HG02763 (cell line): Measurements from ENCODE around the gene HMOX1.
"Not testable (repeated sequence)": the region's sequence is repeated elsewhere in the genome, so short reads cannot be mapped to it uniquely, and the experiment has no call there.

Experiments
- ATAC-seq: cut with Tn5 transposase; IDR thresholded peaks from one replicate; pipeline ENCODE4 v1.9.1; 2021; ENCODE audit warnings: mild to moderate bottlenecking, moderate library complexity; ENCODE audit not compliant: unreplicated experiment

HMOX1 gene

DNA sequence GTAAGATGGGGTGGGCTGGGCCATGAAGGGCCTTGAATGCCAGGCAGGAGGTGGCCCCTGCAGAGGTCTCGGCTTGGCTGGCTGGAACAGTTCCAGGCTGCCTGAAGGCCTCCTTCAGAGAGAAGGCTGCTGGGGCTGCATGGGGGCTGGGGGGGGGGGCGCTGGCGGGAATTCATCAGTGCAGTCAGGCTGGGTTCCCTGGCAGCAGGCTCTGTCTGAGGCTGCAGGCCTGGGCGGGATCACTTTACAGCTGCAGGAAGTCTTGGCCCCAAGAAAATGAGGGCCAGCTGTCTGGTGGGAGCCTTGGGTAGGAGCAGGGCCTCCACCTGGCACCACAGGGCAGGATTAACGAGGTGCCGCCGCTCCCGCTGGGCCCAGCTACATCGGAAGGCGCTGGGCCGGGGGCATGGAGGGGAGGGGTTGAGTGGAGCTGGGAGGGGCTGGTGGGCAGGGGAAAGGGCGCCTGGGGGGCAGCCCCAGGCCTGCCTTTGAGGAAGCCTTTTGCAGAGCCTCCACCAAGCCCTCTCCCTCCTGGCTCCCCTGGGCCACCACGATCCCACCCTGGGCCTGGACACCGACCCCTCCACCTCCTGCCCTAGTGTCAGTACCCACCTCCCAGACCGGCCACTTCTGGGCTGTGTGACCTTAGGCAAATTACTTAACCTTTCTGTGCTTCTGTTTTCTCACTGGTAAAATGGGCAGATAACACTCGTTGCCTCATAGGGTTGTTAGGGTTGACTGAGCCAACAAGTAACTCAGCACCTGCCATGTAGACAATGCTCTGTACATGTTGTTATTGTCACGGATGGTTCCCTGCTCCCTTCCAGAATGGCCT is 31.0 kb upstream of the HMOX1 start:
- no peak for ATAC-seq

DNA sequence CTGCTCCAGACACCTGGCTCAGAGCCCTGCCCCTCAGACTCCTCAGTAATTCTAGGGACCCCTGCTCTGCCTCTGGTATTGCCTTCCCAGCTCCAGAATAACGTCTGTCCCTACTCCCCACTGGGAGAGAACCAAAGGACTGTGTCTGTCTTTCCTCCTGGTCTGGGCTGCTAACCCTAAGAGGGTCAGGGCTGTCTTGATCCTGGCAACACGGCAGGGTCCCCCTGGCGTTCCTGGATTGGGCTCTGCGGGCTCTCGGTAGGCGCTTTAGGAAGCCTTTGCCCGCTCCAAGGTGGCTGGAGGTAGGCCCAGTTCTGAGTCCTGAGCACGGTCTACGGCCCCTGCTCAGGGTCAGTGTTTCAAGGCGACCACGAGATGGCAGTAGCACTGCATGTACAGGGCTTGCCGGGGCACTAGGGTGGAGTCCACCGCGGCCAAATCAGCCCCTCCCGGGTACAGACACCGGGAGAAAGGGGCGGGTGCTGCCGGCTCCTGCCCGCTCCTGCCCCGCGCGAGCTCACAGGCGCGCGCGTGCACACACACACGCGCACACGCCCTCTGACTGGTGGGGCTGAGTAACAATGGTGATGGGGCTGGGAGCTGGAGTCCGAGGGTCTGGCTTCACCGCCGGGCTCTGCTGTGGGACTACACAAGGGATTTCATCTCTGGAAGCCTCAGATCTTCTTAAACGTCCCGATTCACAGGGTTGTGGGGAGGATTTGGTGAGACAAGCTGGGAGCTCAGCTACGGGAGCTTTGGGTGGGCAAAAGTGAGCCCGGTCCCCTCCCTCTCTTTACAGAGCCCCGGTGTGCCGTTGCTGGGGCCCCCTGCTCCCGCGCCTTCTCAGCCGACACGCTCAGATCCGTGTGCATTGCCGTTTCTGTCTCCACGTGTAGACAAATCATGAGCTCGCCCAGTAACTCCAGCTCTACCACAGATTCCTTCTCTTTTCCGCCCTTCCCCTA is 30.1 kb upstream of the HMOX1 start:
- ATAC-seq = peak; percentile 71

DNA sequence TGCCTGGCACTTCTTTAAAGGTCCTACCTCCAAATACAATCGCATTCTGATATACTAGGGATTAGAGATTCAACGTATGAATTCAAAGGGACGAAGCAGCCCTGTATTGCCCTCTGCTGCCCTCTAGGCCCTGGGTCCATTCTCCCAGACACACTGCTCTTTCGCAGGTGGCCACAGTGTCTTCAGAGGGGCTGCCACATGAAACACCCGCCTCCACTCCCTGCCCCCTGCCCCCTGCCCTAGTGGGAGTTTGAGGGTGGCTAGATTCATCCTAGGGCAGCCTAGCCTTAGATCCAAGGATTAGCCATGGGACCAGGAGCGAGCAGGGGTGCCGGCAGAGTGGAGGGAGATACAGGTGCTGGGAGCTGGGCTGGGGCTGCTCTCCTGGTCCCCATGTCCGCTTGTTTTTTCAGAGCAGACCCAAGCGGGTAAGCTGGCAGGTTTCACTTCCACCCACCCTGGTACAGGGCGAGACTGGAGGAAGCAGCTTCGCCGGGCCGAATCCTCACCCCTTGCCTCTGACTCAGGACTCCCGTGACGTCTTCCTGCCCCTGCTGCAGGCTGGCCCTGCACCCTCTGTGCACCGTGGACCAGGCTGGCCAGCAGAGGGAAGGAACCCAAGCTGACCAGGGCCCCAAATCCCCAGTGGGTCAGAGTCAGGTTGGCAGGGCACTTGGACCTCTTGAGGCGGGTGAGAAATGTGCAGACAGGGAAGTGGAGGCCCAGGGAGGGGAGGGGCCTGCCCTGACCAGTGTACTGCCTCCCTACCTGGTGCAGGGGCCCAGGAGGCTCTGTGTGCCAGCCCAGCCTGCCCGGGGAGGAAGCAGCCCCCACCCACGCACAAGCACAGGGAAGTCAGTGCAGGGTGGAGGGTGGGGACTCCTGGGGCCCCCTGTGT is 28.4 kb upstream of the HMOX1 start:
- no peak for ATAC-seq

DNA sequence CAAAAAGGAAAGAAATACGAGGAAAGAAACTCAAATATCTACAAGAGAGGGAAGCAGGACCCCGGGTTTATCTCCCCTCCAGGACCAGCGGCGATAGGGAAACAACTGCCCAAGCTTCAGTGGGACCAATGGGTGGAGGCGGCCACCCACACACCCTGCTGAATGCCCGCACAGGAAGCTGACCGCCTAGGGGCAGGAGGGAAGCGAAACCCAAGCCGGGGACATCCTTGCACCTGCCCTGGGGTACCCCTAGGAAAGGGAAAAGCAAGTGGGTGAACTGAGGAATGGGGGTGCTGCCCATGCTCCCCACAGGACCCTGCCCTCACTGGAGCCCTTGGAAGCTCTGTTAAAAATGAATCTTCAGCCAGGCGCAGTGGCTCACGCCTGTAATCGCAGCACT is 27.6 kb upstream of the HMOX1 start:
- ATAC-seq = no peak

DNA sequence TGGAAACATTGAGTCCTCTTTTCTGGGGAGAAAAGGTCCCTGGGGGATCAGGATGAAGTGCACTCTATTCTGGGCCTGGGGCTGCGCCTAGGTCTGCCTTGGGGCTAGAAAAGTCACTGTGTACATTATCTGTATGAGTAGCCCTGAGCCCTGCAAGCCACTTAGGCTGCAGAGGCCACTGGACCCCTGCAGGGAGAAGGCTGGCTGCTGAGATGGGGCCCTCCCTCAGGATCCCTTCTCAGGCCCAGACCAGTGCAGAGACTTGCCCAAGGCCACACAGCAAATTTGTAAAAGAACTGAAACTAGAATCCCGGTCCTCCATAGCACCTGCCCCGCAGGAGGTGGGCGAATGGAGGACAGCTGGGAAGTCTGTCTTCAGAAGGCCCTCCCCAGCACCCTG is 26.8 kb upstream of the HMOX1 start:
- no peak for ATAC-seq

DNA sequence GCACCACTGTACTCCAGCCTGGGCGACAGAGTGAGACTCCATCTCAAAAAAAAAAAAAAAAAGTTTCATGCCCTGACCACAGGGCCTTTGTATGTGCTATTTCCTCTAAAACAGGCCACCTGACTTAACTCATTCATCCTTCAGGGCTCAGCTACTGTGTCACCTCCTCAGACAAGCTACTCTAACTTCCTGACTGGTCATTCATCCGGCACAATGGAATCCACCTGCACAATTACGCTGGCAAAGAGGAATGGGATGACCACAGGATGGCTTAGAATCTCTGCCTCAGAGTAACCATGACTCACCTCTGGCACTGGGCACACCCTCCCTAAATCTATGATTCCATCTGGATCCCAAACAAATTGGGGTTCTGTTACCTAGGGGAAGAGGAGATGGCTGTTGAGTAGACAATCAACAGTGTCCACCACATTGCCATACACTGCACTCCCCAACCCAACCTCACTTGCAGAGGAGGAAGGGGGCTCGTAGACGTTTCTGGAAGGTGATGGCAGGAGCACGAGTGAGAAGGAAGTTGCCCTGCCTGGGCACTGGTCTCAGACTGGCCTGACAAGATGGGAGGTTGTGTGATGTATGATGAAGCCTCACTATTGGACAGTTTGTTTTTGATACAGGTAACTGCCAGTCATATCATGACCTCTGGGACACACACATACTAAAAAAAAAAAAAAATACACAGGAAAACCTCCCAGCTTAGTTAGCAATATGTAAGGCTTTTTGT is 22.8 kb upstream of the HMOX1 start:
- ATAC-seq = no peak

DNA sequence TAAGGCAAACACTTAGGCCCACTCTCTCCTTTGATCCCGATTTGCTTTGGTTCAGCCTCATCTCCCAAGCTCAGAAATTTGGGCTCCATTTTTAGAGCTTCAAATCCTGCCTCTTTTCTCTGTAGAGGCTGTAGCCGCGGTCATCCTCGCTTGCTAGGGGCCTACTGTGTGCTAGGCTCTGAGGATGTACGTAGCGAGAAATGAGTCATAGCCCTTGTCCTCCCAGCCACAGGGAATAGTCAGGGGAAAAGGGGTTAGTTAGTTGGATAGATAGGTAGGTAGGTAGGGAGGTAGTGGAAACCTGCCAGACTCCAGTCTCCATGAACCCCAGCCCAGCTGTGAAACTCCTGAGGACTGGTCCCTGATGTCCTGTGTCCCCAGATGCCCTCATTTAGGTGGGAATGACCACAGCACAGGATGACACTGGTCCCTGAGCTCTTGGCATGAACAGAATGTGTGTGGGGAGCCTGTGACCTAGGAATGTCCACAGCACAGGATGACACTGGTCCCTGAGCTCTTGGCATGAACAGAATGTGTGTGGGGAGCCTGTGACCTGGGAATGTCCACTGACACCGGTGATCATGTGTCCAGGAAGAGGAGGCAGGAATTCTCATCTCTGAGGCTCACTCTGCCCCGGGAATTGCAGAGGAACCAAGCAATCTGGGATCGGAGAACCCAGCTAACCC is 21.4 kb upstream of the HMOX1 start:
- ATAC-seq = no peak

DNA sequence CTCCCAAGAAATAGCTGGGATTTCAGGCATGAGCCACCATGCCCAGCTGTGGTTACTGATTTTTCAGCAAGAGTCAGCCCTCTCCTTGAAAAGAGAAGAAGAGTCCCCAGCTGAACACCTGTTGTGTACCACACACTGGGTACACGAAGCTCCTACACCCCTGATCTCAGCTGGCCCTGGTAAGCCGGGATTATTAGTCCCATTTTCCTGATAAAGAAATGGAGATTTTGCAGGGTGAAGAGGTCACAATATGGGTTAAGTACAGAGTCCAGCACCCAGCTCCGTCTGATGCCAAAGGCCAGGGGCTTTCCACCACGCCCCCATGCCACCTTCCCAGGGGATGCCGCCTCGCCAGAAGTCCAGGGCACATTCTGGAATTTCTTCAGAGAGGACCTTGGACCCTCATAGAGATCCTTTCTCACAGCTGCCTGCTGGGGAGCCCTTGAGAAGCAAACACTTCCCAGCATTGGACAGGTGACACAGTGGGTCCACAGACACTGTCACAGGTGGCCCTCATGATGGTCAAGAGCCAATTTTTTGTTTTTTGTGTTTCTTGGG is 19.8 kb upstream of the HMOX1 start:
- ATAC-seq = no peak

DNA sequence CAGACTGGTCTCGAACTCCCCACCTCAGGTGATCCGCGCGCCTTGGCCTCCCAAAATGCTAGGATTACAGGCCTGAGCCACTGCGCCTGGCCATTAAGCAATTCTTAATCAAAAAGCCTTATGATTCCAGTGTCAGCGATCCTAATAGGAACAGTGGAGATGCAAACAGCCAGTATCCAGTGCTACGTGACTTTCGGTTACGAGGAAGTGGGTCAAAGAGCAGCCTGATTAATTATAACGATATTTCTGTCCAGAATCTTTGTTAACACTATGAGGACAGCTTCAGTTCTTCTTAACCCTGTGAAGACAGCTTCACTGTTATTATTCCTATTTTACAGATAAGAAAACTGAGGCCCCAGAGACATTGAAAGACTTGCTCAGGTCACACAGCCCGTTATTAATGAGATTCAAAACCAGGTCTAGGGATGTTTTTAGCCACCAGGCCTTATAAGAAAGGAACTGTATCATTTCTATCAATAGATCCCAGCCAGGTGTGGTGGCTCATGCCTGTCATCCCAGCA is 17.3 kb upstream of the HMOX1 start:
- ATAC-seq = no peak

DNA sequence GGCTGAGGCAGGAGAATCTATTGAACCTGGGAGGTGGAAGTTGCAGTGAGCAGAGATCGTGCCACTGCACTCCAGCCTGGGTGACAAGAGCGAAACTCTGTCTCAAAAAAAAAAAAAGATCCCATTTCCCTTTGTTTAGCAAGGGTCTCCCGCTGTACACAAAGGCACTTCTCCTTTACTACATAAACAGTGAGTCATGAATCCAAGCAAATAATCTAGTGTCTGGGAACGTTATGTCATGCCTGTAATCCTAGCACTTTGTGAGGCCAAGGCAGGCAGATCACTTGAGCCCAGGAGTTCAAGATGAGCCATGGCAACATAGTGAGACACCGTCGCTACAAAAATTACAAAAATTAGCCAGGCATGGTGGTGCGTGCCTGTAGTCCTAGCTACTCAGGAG is 16.7 kb upstream of the HMOX1 start:
- ATAC-seq = not testable (repeated sequence)

DNA sequence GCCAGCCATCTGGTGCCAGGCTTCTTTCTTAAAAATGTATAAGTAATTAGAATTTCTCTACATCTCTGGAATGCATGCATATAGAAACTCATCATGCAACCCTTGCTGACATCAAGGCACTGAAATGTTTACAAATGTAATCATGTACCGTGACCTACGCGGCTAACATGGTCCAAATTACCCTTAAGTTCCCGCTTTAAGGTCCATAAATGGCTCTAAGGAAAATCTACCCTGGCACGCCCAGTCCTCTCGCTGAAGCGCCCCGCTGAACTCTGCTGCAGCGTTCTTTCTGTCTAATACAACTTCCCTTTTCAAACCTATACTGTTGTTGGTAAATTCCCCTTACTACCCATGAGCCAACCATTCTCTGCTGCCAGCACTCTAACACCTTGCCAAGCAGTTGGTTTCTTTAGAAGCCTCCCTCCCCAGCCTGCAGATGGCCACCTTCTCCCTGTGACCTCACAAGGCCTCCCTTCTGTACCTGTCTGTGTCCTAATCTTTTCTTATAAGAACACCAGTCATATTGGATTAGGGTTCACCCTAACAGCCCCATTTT is 13.5 kb upstream of the HMOX1 start:
- ATAC-seq = no peak

DNA sequence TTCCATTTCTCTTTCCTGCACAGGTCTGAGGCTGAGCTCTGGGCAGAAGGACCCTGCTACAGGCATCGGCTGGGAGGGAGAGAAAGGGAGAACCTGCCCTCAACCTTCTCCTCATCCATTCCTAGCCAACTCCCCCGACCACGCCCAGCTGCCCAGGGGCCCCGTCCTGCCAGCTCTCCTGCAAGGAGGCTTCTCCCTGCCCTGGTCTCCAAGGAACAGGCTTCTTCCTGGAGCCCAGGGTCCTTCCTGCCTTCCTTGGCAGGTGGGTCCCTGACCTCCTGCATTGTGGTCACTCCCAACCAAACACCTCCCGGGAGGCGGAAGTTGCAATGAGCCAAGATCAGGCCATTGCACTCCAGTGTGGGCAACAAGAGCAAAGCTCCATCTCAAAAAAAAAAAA is 12.5 kb upstream of the HMOX1 start:
- ATAC-seq = no peak

DNA sequence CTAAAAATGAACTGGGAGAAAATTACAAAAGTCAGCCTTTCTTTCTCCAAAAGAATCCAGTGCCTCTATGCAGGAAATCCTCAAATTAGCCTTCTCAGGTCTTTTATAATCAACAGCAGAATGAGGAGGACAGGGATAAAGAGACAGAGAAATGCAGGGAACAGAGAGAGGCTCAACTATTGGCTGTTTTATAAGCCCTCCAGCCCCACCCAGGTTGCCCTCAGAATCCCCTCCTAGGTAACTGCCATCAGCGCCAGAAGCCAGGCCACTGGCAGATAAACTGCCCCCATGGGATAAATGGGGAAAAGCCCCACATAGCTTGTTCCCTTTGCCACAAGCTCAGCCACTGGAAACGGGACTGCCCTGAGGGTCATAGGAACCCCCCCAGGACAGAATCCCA is 10.9 kb upstream of the HMOX1 start:
- no peak for ATAC-seq

DNA sequence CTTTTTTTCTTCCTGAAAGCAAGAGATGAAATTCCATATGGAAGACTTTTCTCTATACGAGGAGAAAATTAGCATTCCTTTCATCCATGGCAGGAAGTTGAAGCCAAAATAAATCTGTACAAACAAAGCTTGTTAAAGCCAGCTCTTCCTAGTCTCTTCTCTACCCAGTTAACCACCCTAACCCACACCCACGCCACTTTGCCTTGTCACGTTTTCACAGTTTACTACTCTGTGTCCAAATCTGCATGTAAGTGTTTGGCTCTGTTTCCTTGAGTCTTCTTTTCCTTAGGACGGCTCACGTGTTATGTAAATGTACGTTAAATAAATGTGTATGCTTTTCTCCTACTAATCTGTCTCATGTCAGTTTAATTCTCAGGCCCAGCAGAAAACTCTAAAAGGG is 7.1 kb upstream of the HMOX1 start:
- no peak for ATAC-seq

DNA sequence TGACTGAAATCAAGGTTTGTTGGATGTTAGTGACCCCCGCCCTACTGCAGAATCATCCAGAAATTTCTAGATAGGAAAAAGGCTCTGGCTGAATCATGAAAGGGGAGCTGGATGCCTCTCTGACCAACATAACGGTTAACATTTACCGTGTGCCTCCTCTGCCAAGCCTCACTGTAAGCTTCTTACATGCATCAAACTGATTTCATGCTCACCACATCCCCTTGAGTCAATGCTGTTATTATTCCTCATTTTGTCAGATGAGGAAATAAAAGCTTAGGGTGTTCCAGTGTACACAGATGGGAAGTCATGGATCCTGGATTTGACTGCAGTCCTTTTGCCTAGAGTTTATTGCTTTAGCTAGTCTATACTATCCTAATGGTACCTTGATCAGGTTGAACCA is 5.9 kb upstream of the HMOX1 start:
- no peak for ATAC-seq

DNA sequence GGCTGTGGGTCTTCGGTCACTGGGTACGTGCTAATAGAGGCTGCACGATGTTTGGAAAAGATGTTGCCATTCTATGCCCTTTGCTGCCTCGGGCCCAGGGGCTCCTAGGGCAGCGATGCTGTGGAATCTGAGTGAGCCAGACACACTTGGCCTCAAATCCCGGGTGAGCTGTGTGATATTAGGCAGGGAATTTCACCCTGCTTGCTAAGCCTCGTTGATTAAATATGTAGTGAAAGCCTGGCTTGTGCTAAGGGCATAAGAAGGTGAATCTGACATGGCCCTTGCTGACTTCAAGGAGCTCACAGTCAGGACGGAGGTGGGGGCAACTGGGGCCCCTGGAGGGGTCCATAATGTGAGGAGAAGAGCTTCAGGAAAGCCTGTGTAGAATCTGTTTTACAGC is 5.4 kb upstream of the HMOX1 start:
- ATAC-seq = no peak

DNA sequence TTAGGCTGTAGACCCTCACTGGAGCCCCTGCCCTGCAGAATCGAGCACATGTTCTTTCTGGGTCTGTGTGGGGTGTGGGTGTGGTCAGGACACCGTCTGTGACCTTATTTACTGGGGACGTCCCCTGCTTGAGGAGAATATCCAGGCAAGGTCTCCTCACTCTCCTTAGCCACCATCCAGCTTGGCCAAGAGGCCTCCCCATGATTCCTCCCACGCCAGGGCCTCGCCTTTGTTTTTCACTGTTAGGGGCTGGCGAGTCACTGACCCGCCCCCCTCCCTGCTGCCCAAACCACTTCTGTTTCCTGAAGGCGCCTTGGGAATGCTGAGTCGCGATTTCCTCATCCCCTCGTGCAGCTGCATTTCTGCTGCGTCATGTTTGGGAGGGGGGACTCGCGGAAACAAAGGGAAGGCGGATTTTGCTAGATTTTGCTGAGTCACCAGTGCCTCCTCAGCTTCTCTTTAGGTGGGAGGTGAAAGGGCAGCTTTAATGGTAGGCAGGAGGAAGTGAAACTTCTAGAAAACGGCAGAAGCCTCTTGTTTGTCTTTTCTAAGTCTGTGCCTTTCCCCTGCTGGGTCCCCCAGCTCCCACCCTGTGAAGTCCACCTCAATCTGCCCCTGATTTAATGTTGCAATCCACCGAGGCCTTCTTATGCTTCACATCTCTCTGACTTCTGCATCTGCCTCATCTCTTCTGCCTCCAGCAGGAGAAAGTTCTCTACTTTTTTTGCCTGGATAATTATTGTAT is 4.0 kb upstream of the HMOX1 start:
- ATAC-seq = peak; percentile 58

DNA sequence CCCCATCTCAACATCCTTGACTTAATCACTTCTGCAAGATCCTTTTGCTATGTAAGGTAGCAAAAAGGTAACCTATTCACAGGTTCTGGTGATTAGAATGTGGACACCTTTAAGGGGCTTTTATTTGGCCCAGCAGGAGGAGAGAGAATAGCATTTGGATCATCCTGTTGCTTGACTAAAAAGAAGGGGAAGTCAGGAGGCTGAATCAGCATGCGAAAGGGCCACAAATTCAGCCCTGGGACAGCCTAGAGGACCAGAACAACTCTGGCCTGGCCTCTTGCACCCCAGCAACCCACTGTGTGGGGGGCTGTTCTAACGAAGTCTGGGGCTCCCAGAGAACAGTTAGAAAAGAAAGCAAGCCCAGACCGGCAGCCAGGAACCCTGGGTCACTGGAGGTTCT is 3.2 kb upstream of the HMOX1 start:
- ATAC-seq = no peak
